Stimulated activated CD8-positive, alpha-beta memory T cell treated with anti-CD3 and anti-CD28 coated beads, Interleukin-7, amount 100 ng/mL, for 48 hours (primary cell): Measurements from ENCODE around the gene KCNIP4.

Source experiments
- DNase-seq, 2 donors: peaks; one replicate each; pipeline ENCODE4 v3.0.0-alpha.2; 2020; ENCODE audit warnings: low read depth in 1 of 2; ENCODE audit errors: extremely low read depth in 1 of 2

The KCNIP4 gene

DNA sequence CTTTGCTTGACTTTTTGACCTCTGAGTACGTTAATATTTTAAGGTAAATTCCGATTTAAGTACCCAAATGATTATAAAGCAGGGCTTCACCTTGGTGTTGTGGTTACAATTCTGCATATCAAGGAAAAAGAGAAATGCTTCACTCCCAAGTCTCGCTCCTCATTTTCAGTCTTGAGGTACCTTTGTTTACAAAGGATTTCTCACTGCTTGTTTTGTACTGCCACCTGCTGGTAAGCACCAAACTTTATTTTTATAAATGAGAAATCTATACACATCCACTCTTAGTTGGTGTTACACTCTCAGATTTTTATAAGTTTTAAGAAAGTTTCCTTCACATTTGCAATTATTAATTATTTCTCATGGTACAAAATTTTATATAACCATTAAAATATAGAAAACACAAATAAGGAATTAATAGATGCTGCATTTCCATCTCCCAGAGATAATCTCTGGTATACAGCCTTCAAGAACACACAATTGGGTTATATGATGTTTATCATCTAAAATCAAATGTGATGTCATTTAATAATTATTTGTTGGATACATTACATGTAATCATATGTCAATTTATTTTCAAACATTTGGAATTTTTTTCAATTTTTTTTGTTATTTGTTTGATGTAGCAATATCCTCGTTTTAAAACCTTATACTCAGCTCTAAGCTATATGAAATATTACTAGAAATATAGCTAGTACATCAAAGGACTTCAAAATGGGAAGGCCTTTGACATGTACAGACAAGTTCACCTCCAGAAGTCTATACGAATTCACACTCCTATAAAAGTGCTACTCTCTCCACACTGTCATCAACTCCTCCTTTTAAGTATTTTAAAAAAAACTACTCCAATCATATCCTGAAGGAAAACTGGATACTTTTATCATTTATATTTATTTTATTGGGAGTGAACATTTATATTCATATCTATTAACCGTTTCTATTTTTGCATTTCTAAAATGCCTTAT is 179.9 kb downstream of the KCNIP4 start:
- DNase-seq: no peak

DNA sequence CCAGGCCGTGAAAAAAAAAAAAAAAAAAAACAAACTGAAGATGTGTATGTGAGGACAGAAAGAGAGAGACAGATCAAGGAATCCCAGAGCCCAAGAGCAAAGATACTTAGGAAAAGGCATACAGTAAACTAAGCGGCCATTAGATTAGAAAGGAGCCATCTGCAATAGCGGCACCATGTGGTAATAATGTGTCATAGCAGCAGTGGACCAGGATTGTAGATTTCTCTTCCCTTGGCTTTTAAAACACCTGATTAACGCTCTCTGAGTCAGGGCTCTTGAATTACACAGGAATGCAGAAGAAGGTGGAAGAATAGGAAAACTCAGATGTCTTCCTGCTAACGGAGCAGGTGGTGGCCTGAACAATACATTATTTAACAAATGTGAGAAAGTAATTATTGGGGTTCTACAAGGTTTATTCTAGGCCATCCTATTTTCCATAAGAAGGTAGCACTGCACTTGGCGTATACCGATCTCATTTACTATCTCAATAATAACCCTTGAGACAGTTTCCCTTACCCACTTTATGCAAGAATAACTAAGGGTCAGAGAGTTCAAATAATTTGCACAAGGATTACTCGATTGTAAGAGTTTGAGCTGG is 182.7 kb downstream of the KCNIP4 start:
- no peak for DNase-seq

DNA sequence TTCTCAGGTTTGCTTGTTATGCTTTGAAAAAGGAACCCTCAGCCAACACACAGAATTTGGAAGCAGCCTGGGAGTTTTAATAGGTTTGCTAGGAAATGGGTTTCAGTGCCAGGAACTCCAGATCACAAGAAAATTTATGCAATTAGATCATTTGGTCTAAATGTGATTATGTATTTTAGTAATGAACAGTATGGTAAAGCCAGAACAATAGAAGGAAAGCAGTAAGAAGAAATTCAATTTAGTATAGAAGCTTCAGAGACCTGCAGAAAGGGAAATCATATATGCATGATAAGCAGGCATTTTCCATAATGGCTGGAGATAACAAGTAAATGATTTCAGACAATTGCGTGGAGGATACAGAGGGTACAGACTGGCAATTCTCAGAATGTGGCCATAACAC is 184.7 kb downstream of the KCNIP4 start:
- DNase-seq: no peak

DNA sequence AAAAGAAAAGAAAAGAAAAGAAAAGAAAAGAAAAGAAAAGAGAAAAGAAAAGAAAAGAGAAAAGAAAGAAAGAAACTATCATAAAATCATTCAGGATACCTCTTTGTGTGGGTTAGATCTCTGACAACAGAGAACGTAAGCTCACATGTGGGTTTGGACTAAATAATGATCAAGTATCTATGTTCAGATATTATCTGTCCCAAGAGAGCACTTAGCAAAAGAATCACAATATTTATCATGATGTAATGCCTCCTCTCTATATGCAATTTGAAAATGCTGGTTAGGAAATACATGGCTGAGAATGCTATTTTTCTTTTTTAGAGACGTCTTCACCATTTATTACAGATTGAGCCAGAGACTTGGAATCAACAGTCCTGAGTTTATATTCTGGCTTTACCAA is 191.3 kb downstream of the KCNIP4 start:
- no peak for DNase-seq

DNA sequence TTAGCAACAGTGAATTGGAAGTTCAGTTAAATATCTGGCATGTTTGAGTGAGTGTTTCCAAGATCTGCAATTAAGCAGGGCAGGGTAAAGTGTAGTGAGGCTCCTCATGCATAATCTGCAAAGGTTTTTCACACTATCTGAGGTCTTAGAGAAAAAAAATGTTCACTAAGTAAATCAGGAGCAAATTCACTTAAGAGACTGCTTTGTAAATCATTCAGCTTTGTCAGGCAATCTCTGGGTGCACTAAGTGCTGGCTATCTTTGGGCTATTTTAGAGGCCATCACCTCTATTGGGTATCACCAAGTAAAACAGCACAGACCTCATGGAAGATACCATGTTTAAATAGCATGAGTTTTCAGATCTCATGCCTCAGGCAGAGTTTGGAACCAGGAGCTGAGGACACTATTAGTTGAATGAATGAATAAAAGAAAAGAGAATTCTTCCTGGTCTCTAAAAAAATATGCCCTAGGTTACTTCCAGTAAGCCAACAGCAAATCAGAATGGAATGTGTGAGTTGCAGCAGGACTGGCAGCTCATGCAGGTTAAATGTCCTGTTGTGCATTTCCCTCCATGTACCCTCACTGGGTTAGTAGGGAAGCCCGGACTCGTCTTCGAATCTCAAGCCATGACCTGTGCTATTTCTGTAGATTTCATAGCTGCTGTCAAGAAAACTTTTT is 195.3 kb downstream of the KCNIP4 start:
- DNase-seq: no peak

DNA sequence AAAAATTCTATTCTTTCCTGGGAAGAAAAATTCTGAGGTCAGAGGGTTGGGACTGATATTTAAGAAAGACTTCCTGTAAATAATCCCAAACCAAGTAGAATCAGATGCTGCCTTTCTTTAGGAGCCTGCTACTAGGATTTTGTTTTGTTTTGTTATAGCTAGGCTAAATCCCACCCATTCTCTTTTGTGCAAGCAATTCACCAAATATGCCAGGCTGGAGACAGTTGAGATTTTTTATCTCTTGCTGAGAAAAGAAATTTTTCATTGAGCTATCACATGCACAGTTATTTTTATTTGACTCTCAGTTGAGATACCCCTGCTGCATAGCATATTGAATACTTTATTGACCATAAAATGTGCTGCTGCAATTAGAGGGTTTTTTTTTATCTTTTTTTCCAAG is 196.0 kb downstream of the KCNIP4 start:
- no peak for DNase-seq

DNA sequence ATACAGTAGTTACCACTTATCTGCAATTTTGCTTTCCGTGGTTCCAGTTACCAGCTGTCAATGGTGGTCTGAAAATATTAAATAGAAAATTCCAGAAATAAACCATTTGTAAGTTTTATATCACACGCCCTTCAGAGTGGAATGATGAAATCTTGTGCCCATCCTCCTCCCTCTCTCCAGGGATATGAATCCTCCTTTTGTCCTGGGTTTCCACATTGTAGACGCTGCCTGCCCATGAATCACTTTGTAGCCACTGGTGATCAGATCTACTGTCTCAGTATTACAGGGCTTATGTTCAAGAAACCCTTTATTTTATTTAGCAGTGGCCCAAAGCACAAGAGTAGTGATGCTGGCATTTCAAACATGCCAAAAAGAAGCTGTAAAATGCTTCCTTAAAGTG is 198.6 kb downstream of the KCNIP4 start:
- no peak for DNase-seq

DNA sequence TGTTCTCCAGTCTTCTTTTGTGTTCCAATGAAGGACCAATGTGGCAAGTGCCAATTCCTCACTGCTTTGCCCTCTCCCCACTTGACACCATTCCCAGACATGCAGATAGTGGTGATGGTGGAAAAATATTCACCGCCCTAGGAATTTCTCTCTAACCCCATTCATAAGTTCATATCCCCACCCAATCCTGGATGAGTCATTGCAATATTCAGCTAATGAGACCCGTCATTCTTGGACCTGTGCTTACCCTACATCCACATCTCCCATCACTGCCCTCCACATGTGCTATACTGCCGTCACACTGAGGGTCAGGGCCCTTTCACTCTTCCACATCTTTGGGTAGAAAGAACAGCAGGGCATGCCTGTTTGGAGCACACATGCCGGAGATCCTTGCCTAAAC is 199.2 kb downstream of the KCNIP4 start:
- DNase-seq: no peak

DNA sequence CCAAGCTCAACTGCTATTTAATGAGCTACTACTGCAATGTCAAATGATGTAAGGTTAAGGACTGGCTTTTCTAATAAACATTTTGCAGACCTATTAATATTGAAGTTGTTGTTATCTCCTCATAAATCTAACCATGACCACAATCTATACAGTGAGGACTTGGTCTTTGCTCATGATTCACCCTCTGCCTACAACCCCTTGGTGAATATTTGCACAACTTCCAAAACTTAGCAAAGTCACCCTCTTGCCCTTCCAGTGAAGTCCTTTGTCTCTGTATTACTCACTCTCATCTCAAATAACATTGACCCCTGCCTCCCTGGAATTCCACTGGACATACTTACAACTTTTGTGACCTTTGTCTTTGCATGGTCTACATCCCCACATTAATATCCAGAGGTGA is 204.5 kb downstream of the KCNIP4 start:
- no peak for DNase-seq

DNA sequence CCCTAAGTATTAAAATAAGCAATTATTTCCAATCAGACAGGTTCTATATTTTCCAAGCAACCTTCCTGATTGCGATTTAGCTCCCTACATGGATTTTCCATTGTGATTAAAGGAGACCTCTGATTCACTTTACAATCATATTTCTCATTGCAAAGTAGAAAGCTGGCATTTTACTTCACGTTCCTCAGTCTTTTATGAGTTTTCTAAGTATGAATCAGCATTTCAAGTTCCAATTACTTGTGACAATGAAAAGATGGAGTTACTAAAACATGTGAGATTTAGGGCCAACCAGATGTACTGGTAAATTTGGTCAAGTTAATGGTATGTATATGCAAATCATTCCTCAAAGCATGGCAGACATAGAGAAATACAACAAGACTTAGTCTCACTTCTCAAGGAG is 206.2 kb downstream of the KCNIP4 start:
- DNase-seq: no peak

DNA sequence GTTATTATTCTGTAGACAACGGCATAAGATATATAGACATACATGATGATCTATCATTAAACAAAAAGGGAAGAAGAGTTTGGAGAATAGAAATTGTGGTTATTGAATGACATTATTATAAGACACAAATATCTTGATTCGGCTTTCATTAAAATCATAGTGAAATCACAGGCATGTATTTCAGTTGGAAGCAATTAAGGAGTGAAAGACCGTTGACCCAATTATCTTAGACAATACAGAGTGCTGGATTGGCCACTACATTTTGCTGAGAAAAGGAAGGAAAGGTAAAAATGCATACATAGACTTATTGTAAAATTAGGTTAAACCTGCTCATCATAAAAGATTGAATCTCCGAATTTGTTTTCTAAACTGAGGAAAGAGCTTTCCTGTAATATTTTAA is 209.8 kb downstream of the KCNIP4 start:
- no peak for DNase-seq

DNA sequence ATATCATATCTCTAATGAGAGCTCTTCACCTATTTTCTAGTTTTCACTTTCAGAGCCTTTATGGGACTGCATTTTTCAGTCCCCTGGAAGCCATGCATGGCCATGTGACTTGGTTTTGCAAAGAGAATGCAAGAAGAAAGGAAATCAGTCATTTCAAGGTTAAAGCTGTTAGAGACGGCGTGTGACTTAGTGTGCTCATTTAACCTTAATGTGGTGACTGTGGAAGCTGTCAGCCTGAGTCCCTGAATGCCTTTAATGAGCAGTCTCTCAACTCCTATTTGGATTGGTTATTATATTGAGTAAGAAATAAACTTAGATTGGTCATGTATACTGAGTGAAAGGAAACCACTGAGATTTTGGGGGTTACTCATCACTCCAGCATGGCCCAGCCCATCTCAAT is 212.7 kb downstream of the KCNIP4 start:
- no peak for DNase-seq

DNA sequence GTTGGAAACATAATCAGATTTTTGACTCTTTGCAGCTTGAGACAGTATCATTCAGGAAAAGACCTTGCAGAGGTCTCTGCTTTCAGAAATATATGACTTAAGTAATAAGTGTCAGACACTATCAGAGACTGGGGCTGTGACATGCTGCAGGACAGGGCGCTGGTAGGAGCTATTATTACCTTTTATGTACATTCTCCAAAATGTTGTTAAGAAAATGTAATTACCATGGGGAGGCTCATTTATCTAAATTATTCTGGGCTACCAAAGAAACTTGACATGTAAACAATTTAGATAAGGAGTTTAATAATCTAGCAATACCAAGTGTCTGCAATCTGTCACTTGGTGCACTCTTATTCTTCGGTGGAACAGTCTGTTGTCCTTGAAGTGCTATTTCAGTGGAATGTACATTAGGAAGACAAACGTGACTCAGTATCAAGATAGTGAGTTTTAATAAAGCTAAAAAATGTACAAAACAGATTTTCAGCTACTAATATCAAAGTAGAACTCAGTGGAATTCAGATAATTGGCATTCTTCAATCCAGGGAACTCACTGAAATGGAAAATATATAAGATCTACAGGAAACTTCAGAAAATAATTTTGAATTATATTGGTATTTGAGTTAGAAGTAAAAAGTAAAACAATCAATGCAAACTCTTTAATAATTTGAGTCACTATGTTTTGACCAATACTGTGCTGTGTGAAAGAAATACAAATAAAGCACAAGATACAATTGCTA is 214.5 kb downstream of the KCNIP4 start:
- no peak for DNase-seq

DNA sequence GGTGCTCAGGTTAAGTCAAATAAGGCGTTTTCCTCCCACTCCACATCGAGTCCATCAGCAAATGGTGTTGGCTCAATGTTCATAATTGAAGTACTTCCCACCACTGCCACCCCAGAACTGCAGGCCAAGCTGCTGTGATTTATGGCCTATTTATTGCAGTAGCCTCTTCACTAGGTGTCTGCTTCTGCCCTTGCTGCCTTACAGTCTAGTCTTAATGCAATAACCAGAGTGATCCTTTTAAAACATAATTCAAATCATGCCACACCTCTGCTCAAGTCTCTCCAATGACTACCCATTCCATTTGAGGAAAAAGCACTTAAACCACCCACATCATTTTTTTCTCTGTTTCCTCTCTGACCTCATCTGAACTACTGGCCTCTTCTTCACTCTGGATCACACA is 220.3 kb downstream of the KCNIP4 start:
- DNase-seq: no peak

DNA sequence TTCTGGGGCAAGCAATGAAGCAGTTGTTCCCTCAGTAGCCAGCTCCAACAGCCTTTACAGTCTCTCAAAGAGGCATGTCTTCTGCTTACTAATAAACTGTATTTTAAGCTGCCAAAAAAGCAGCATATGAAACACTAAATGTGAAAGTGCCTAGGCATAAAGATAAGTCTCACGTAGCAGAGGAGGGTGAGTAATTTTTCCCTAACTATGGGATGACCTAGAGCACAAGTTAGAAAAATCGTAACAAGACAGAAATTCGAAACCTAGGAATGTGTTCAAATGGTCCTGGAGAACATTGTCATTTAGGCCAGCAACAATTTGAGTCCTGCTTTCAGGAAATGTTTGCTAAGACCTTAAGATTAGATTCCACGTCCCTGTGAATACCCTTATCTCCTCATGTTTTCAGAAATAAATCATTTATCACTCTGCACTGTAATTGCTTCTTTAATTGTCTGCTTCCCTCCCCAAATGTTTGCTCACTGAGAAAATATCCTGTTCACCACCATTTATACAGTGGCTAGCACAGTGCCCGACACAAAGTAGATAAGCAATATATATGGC is 222.2 kb downstream of the KCNIP4 start:
- DNase-seq: no peak

DNA sequence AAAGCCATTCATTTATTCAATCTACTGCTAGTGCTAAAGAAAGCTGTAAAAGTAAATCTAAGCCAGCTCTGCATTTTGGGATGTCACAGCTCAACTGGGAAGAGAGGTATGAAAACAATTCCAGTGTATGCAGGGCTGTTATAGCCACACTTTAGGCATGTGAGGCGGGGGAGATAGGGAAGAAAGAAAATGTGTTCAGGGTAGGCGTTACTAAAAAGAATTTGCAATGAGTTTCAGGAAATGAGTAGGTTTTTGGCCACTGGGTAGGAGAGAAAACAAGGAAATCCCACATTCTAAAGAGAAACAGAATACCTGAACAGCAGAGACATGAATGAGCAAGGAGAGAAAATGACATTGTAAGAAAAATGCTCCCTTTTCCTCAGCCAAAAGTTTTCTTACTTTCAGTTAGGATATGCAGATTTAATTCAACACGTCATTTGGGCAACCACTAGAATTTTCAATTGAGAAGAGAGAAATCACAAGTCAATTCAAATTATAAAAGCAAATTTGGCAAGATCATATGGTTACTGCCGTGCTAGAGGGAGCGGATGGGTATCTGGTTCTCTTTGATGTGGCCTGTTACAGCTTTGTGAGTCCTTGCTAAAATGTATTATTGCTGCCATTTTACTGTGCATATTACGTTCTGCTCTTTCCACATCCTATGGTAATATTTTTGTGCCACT is 226.3 kb downstream of the KCNIP4 start:
- DNase-seq: no peak

DNA sequence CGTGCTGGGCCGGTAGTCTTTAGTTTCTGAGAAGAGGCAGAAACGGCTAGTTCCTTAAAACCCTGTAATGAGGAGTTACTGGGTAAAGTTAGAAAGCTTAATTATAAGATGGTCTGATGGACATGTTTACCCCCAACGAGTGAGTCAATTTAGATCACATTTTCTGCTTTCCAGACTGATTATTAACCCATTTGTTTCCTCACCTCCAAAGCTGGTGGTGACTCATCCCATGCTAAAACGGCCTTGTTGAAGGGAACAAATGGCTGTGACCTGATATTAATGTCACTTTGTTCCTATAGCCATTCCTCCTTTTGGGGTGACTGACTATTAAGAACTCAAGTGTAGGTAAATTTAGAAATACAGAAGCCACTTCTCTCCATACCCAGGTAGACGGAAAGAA is 232.0 kb downstream of the KCNIP4 start:
- no peak for DNase-seq

DNA sequence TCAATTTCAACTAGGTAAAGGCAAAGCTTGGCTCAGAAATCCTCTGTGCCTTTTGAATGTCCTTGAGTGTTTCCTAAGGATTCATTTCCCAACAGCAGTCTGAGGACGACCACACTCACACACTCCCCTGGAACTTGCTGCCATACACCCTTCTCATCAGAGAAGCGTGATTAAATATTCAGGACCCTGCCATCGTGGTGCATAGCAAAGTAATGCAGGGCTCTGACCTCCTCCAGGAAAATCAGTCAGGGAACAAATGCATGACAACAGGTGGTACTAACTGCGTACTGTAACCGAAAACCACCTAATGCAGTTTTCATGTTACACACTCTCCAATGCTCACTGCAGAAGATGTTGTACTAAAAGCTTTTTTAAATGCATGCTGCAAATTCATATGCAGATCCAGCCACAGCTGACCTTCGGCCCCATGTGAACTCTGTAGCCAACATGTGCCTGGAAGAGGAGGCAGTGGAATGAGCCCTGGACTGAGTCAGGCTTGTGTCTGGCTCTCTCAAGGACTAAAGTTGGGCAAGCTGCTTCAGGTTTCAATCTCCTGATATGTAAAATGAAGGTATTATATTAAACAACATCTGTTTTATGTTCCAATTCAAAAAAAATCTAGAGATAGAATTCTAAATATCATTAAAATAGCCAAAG is 238.3 kb downstream of the KCNIP4 start:
- DNase-seq: no peak

DNA sequence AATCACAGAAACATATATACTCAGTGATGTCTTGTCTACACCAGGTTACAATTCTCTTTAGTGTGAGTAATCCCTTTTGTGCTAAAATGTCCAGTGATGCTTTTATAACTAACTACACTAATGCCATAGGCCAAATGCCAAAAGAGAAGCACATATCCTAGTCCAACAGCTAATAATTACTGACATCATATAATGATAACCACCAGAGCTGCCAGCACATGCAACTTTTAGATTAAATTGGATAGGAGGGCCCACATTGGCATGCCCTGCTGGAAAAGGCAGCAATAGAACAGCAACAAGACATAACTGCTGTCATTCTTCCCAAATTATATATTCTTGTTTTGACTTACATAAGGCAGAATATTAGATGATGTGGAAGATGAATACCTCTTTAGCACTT is 238.8 kb downstream of the KCNIP4 start:
- DNase-seq: no peak

DNA sequence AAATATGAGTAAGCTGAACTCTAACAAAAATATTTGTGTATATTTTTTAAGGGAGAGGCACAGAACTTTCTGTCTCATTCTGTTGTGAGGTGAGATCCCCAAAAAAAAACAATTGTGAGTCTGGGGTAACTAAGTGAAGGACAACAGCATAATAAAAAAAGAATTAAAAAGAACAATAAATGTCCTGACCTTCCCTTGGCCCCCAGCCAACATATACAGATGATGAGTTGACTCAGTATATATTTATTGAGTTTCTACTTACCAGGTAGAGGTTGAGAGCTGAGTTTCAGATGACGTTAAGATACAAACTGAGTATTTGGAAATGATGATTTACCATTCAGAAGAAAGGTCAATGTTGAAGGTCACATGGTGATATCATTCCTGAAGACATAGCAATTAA is 239.5 kb downstream of the KCNIP4 start:
- no peak for DNase-seq
